NOMO-1 treated with DMSO at 0.1 percent for 48 hours (cell line): ENCODE measurements around the gene ADD1.
A peak's percentile ranks its signal among the peaks of the same experiment; 100 is the strongest.
"Not testable (repeated sequence)": the region's sequence is repeated elsewhere in the genome, so short reads cannot be mapped to it uniquely, and the experiment has no call there.

Experiments
- DNase-seq: peaks from one replicate; lab custom pipeline; 2025; ENCODE audit not compliant: unreplicated experiment; lab: John Stamatoyannopoulos, UW

Gene ADD1

DNA sequence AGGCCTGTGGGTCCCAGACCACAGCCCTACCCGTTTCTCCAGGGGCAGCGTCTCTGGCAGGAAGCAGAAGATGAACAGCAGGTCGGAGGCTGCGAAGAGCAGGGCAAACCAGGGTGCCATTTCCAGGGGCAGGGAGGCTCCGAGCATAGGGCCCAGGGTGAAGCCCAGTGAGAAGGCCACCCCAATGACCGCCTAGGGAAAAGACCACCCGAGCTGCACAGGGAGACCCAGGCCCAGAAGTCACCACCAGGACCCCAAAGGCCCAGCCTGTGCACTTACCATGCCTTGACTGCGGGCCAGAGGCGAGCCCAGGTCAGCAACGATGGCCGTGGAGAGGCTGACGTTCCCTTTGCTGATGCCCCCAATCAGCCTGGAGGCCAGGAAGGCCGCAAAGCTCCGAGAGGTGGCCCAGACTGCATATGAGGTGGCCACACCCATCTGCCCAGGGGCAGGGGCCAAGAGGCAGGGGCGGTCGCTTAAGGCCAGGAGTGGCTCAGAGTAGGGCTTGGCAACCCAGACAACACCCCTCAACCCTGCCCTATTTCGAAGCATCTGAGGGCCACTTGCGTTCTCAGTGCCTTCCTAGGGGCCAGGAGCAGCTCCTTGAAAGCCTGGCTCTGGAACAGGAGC lies 88.8 kb downstream of the ADD1 start:
- DNase-seq: no peak

DNA sequence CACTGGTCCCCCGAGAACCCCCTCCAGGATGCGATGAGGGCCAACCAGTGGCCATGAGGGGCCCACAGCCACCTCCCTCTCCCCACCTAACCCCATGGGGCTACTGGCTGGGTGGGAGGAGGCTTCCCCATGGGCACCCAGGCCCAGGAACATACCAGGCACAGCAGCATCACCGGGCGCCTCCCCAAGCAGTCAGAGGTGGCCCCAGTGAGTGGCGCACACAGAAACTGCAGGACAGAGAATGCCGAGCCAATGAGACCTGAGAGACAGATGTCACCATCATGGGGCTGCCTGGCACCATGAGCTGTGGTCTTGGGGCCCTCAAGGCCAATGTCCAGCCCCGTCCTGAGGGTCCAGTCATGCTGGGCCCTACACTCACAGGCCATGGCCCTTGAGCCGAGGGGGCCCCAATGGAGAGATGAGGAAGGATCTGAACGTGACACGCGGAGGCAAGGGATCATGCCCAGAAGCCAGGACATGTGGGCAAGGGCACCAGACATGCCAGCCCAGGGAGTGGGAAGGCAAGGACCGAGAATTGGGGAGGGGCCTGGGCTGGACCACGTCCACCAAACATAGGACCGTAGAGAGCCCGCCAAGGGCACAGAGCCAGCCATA lies 89.4 kb downstream of the ADD1 start:
- DNase-seq: peak; percentile 5

DNA sequence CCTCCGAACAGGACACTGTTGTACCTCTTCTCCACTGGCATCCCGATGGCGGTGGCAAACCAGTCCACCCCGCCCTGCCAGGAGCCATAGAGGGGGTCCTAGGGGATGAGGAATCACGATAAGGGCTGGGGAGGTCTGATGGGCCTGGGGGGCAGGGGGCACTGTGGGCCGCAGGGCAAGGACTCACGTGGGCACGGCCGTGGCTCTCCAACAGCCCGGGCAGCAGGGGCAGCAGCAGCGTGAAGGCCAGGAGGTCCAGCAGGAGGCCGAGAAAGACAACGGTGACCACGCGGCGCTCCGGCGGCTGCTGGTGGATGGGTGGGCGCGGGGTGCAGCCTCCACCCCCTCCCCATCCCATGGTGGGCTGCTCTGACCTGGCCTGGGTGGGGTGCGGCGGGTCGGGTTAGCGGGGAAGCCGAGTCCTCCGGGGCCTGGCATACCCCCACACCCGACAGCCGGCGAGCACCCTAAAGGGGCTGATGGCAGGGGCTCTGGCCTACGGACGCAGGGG lies 90.0 kb downstream of the ADD1 start:
- DNase-seq: no peak

DNA sequence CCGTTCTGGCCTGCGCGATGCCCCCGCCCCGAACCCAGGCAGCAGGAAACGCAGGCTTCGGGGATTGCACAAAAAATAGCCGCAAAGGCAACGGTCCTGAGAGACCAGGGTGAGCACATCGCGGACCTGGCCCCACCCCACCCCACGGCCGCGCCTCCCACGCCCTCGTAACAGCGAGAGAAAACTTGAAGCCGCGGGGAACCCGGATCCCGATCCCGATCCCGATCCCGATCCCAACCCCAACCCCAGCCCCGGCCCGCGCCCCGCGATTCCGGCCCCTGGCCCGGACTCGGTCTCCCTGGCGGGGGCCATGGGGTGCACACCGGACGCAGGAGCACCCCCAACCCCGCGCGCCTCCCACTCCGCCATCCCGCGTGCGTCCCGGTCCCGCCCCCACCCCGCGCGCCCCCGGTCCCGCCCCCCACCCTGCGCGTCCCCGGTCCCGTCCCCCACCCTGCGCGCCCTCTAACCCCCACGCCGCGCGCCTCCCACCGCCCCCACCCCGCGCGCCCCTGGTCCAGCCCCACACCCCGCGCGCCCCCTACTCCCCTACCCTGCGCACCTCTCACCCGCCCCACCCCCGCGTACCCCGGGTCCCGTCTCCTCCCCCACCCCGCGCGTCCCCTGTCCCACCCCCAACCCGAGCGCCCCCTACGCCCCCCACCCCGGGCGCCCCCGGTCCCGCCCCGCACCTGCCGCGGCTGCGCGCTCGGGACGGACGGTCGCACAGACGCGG lies 90.6 kb downstream of the ADD1 start:
- DNase-seq: peak; percentile 74

DNA sequence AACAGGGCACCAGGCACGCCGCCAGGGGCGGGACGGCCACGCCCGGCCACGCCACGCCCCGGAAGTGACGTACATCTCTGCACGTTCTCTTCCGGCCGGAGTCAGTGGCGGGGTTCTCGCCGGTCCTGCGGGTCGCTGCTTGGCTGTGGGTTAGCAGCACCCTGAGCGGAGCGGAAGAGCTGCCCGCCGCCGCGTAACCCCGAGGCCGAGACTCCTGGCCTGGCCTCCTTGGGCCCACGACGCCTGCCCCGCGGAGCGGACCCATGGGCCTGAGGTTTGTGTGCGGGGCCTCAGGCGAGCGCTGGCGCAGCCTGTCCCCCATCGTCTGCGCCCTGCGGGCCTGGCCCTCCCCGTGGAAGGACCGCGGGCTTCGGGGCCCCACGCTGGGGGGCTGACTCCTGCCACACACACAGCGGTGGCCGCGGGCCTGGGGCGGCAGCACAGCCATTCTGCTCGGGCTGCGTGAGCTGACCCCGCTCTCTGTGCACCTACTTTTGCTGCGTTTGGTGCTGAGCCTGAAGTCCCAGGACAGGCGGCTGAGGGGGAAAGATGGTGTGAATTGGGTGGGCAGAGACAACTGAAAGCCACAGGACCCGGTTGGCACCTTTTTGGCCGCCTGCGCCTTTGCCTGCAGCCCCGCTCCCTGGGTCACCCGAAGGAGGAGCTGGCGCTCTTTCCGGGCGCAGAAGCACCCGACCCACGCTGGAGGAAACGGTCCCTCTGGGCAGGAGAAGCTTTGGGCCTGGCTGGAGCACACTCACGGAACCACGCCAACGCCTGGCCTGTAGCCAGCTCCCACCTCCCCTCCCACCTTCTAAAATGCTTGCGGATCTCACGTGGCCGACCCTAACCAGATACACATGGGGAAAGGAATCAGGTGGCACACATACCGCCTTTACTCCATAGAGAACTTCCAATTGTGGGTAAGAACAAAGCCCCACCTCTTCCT lies 91.4 kb downstream of the ADD1 start:
- DNase-seq: peak; percentile 83

DNA sequence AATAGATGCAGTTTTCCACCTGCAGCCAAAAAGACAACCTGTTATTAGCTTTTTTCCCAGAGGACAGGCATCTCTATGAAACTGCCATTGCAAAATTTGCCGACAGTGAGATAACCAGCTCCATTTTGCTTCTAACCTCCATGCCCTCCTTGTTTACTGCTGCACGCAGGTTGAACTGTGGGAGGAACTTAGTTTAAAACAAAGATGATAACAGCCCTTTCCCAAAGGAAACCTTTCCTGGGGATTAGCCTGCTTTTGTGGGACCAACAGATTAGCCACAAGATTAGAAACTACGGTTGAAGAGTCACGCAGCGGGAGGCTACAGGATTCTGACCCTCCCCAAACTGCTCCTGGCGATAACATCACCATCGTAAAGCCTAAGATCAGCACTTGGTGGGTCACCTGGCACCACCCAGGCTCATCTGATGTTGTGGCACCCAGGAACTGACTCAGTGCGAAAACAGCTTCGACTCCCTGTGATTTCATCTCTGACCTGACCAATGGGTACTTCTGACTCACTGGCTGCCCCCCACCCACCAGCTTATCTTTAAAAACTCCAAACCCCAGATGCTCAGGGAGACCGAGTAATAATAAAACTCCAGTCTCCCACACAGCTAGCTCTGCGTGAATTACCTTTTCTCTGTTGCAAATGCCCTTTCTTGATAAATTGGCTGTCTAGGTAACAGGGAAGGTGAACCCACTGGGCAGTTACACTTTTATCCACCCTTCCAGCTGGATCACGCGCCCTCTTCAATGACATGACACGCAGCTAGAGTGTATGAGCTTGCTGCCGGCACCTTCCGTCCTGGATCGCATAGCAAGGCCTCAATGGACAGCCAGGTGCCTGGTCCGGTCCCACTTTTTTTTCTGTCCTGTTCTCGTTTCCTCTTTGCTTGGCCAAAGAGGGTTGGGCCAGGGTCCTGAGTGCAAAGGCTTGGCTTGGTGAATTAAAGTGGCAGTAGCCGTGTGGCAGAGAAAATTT lies 92.4 kb downstream of the ADD1 start:
- DNase-seq: no peak

DNA sequence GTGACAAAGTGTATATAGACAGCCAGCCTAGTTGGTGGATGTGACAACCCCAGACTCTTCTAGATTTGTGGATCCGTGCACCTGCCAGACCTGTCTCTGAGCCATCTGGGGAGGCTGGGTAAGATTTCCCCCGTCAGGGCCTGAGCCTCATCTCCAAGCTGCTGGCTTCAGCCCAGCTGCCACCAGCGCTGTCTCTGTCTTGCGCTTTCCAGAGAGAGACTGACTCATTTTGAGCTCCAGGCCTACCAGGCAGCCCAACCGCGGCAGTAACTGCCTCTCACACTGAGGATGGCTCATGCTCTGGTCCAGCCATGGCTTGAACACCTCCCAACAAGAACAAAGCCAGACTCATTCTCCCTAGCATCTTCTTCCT lies 93.1 kb downstream of the ADD1 start:
- DNase-seq: no peak

DNA sequence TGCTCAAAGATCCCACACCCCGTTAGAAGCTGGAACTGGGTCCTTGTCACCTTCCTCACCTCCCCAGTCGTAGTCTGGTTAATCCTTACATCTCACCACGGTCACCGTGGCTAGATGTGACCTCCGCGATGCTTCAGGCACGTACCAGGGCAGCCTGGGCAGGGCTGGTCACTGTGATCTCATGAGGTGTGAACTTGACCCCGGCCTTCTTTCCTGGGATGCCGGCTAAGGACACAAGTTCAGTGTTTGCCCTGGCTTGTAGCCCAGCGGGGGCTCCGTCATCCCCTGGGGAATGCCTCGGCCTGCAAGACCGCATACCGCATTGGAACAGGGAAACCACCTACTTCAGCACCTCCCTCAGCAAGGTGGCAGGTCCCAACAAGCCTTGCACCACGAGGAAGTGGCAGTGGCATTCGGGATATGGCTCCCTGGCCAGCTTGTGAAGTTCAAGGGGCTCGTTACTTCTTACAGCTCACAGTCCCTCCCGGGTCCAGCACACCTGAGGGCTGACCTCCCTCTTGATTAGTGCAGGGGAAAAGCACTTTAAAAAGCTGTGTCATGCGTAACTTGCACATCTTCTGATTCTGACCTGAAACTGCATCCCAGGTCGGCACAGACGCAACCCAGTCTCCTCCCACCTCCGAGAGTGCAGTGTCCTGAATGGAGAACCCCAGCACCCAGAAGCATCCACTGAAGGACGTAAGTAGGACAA lies 93.7 kb downstream of the ADD1 start:
- DNase-seq: no peak

DNA sequence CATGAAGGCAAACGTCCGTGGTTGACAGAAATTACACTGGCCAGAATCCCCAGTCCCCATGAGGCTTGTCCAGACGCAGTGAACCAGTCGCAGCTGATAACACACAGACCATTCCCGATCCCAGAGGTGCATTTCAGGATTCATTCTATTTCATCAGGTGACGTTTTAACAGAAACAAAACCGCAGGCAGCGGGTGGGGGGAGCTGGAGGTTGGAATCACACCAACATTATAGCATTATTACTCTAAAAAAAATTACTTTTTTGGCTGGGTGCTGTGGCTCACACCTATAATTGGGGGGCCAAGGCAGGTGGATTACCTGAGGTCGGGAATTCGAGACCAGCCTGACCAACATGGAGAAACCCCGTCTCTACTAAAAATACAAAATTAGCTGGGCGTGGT lies 94.3 kb downstream of the ADD1 start:
- no peak for DNase-seq

DNA sequence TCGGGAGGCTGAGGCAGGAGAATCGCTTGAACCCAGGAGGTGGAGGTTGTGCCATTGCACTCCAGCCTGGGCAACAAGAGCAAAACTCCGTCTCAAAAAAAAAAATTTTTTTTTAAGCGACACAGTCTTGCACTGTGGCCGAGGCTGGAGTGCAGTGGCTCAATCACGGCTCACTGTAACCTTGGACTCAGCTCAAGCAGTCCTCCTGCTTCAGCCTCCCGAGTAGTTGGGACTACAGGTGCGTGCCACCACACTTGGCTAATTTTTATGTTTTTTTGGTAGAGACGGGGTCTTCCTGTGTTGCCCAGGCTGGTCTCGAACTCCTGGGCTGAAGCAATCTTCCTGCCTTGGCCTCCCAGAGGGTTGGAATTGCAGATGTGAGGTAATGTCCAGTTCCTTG lies 94.8 kb downstream of the ADD1 start:
- not testable (repeated sequence) for DNase-seq

DNA sequence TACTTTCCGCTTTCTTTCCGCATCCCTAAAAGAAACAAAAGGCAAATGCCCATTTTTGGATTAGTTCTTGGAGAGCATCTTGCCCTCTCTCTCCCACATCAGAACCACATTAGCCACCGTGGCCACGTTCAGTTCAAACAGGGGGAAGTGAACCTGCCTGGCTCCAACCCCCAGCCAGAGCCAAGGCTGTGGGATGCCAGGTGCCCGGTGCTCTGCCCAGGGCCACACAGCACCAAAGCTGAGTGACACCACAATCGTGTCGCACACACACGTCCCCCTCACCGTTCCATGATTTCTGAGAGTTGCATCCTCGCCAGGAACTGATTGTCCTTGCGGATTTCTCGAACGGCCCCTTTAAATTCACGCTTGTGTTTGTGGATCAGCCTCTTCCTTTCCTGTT lies 95.3 kb downstream of the ADD1 start:
- no peak for DNase-seq

DNA sequence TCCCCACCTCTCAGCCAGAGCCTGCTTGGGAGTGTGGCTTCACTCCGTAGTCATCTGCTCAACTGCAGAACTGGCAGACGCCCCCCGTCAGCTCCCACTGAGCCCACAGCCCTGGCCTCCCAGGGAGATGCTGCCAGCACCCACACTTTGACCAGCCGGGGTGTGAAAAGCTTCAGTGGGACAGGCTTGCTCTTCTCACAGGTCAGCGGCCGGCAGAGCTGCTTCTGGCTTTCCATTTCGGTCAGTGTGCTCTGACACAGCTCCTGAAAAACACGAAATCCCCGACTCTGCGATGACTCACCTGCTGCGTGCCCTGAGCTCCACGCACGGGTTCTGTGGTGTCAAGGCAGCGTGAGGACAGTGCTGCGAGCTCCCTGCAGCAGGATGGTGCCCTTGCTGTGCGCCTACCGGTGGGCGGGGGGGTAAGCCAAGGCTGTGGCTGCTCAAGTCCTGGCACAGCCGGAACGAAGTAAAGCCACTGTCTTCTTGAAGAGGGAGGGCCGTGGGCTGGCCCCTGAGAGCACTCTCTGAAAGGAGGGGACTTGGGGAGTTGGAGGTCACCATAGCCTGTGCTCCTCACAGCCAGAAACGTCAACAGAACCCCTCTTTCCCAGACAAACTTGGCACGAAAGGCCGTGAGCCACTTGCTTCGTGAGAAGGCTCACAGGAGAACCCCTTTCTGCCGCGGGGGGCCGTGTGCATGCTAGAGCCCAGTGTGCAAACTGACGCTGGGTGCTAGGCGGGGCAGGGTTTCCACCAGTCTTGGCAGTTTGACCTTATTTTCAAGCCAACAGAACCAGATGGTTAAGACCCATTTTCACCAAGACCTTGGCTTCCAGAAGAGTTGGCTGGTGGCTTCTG lies 96.0 kb downstream of the ADD1 start:
- DNase-seq: no peak

DNA sequence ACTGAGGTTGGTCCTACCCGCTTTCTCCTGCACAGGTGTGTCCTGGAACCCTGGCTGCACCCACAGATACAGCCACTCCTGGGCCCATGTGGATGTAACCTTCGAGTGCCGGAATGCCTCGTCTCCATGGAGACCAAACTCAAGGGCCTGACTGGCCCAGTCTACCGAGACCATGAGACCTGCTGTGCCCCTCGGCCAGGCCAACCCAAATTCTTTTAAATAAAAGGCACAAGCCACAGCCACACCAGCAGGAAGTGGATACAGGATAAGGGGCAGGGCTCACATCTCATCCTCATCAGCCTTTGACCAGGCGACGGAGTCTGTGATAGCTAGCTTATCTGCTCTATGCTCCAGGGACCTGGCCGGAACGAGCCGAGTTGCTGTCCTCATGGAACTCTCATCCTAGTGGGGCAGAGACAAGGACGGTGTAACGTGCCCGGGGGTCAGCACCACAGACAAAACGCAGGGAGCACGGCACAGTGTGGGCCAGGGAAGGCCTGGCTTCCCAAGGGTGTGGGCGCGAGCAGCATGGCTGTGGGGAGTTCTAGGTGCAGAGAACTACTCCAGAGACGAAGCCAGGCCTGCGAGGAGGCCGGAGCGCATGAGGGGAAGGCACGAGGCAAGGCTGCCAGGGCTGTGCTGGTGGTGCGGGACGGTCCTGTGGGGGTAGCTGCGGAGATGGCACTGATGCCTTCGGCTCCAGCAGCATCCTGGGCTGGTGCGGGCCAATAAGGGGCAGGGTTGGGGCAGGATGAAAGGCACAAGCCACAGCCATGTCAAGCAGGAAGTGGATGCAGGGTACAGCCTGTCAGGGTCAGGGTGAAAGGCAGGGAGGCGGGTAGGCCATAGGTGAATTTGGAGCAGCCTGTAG lies 96.9 kb downstream of the ADD1 start:
- no peak for DNase-seq

DNA sequence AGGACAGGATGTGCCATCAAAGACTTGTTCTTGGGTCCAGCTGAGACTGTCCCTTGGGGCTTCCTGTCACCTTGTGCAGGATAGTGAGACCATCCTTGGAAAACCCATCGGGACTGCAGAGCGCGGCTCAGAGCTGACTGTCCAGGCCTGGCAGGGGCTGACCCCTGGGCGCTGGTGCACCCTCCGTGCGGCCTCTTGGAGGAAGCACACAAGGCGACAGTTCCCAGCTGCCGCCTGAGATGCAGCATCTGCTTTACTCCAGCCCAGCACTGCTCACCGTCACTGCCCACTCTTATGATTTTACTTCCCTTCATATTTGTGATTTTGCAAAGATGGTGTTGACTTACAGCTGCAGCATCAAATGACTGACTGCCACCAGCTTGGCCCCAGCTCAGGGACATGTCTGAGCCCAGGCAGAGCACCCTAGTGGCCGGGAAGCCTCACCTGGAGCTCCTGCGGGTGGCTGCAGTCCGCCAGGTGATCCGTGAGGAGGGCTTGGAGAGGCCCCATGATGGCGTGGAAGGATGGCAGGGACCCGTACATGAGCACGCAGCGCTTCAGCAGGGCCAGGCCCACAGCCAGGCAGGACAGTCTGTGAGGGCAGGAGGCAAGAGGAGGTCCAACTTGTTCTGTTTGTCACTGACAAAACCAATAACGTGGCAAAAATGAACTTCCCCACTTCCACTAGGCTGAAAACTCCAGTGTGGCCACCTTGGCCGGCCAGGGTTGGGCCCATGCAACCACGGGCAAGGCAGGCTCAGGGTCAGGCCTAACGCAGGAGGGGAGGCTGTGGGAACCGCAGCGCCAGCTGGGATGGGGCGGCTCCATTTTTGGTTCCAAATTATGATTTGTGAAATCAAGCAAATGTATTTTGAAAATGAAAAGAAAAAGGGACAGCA lies 97.7 kb downstream of the ADD1 start:
- DNase-seq: no peak

DNA sequence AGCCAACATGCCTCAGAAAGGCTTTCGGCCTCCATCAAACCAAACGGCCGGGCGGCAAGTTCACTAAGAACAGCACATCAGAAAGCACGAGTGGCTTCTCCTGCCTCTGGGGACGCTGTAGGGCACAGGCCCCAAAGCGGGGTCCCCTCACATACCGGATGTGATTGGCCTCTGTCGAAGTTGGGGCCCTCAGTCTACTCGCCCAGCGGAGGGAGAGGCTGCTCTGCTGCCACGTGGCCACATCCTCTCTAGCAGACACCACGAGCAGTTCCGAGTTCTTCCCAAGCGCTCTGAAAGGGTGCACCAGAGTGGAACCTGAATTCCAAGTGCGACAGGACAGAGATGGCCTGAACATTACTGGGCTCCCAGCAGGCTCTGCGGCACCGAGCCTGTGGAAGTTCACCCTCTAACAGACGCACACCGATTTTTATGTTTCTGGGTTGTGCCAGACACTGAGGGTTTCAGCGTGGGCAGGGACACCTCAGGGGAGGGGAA lies 98.4 kb downstream of the ADD1 start:
- no peak for DNase-seq
